Left lung (tissue), 10 donors: Measurements from ENCODE around the gene GRAMD2B. TPM values are rescaled to one million over a fixed set of nuclear protein-coding genes. Genes with fewer than 3 reads are reported as not detected.

Experiments
- ATAC-seq: fragments of 200-7000 bp; cut with Tn5 transposase; one replicate; pipeline ENCODE4 v1.9.1; 2020; ENCODE audit warnings: moderate library complexity
- DNase-seq, 4 donors: peaks; one replicate each; pipeline ENCODE4 v3.0.0-alpha.2; 2013 to 2020
- H3K27ac ChIP-seq, 2 donors: fragments of 200-600 bp; sonication (generic) in 1 of 2; one replicate each; pipeline versions ENCODE4 v1.5.0 to v1.8.0; 2020 to 2021
- H3K27me3 ChIP-seq, 2 donors: fragments of 200-600 bp; sonication (generic) in 1 of 2; one replicate each; pipeline versions ENCODE4 v1.5.0 to v1.8.0; 2020 to 2021
- H3K36me3 ChIP-seq, 2 donors: fragments of 200-600 bp; sonication (generic) in 1 of 2; one replicate each; pipeline versions ENCODE4 v1.5.0 to v1.8.0; 2020 to 2021
- H3K4me1 ChIP-seq, 2 donors: fragments of 200-600 bp; one replicate each; pipeline ENCODE4 v1.8.0; 2021
- H3K4me3 ChIP-seq, 2 donors: fragments of 200-600 bp; sonication (generic) in 1 of 2; one replicate each; pipeline versions ENCODE4 v1.5.0 to v1.8.0; 2020 to 2021; ENCODE audit warnings: mild to moderate bottlenecking in 1 of 2
- H3K9me3 ChIP-seq, 2 donors: fragments of 200-600 bp; sonication (generic) in 1 of 2; one replicate each; pipeline versions ENCODE4 v1.5.0 to v1.8.0; 2020 to 2021
- intact Hi-C, 2 donors: fragments of 100-400 bp; cut with DNase I; formaldehyde crosslinking; loops; one replicate each; pipeline versions ENCODE4 v1.11.2 to v1.14.2; 2022
- polyA plus RNA-seq, 6 donors: library from polyadenylated mRNA; unstranded; fragments of 120-200 nt; gene quantifications; one replicate each; pipeline ENCODE4 v1.2.1, GENCODE V29; 2013; ENCODE audit not compliant: insufficient read length in 6 of 6
- total RNA-seq, 2 donors: library from RNA; stranded (reverse); fragmentation: NEBNext Ultra II Directional; extraction: Animal tissue kit (Norgen Biotek cat#: 25700); gene quantifications; one replicate each; pipeline ENCODE4 v1.2.1, GENCODE V29; 2021
- TF ChIP-seq, protein P1 (sequence below), 2 donors: fragments of 200-600 bp; sonication (generic) in 1 of 2; IDR thresholded peaks; one replicate each; pipeline versions ENCODE4 v1.5.0 to v1.8.0; 2021; ENCODE audit warnings: antibody characterized with exemption in 2 of 2
- donor health status: DM: no; HTN: yes; CAD: no.
- donor health status: DM: no; HTN: no; CAD: no.

The GRAMD2B gene
- total and polyA plus RNA-seq, 8 donors: 9.8 to 19.2 (median 11.6) TPM

DNA sequence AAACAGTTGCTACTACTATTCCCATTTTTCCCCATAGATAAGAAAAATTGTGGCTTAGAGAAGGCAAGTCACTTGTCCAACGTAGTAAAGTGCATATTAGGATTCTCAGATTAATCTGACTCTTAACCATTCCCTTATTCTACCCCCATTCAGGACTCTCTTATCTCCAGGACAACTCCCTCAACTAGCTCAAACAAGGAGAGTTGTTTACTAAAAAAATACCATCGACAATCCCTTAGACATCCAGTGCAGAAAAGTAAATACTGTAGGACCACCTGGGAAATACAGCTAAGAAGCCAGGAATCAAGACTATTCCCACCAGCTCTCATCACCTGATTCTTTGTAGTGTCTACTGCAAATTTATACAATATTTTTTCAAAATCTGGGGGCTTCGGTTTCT is 9.4 kb upstream of the GRAMD2B start:
- H3K27me3 ChIP-seq: no peaks in the 10 kb centered on the region
- no peak overlapping the region for H3K4me3 ChIP-seq
- H3K9me3 ChIP-seq: no peaks in the 10 kb centered on the region
- no peaks in the 10 kb centered on the region for H3K36me3 ChIP-seq
- no peak overlapping the region for H3K27ac ChIP-seq
- intact Hi-C loops: no loop called here
- no peak for ATAC-seq
- peaks cover 6 to 9% of the 10 kb centered on the region in 2 donors for H3K4me1 ChIP-seq
- TF ChIP-seq, protein P1, sequence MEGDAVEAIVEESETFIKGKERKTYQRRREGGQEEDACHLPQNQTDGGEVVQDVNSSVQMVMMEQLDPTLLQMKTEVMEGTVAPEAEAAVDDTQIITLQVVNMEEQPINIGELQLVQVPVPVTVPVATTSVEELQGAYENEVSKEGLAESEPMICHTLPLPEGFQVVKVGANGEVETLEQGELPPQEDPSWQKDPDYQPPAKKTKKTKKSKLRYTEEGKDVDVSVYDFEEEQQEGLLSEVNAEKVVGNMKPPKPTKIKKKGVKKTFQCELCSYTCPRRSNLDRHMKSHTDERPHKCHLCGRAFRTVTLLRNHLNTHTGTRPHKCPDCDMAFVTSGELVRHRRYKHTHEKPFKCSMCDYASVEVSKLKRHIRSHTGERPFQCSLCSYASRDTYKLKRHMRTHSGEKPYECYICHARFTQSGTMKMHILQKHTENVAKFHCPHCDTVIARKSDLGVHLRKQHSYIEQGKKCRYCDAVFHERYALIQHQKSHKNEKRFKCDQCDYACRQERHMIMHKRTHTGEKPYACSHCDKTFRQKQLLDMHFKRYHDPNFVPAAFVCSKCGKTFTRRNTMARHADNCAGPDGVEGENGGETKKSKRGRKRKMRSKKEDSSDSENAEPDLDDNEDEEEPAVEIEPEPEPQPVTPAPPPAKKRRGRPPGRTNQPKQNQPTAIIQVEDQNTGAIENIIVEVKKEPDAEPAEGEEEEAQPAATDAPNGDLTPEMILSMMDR (IDR thresholded peaks at IDR 0.05): no peak
- no peak for DNase-seq

DNA sequence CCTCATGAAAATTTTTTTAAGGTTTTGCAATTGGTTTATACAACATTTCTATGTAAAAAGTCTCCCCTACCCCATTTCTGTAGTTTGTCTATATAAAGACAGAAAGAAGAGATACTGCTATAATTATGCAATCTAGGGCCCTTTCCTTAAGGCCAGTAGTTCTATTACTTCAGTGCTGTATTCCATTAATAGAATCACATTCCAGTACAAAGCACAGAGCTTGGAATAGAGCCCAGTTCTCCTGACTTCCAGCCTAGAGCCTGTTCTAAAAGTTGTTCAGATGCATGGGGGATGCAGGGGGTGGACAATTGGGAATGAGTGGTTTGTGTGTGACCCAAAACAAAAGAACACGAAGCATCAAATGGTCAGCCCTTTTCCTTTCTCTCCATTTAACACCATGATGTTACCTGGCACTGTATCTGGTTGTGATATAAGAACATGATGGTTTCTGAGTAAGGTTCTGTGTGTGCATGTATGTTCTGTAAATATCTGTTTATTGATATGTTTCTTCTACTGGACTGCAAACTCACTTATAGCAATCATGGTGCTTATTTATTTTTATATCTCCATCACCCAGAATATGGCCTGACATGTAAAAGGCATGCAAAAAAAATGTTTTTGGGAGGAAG is 8.2 kb upstream of the GRAMD2B start:
- H3K27me3 ChIP-seq: no peaks in the 10 kb centered on the region
- ATAC-seq: peak; percentile 89
- intact Hi-C loops: no loop called here
- no peaks in the 10 kb centered on the region for H3K9me3 ChIP-seq
- H3K4me3 ChIP-seq: no peak overlapping the region
- H3K27ac ChIP-seq: peak overlapping the region; percentile 5 to 20
- peak in 2 of 4 donors; percentile 53 to 67 for DNase-seq
- H3K4me1 ChIP-seq: peaks cover 6 to 9% of the 10 kb centered on the region in 2 donors
- TF ChIP-seq, protein P1 (IDR thresholded peaks at IDR 0.05): no peak
- H3K36me3 ChIP-seq: no peaks in the 10 kb centered on the region

DNA sequence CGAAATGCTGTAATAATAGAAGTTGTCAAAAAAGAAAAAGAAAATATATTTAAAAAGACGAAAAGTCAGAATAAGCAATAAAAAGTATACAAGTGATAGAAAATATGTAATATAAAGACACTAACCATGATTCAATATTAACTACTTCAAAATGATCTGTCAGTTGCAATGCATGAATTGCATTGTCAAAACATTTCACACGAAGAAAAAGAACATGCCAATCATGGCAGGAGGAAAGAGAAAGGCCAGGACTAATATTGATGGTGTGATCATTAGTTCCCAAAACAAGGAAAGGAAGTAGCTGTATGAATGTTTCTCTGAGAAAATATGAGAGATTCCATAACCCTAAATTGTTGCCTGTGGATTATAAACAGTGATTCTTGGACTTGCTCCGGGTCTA is 7.4 kb upstream of the GRAMD2B start:
- no peak for DNase-seq
- Histone ChIP-seq H3K4me3 (no peak overlapping the region), H3K36me3 (no peaks in the 10 kb centered on the region), H3K4me1 (peaks cover 6 to 9% of the 10 kb centered on the region in 2 donors), H3K9me3 (no peaks in the 10 kb centered on the region), H3K27me3 (no peaks in the 10 kb centered on the region), H3K27ac (peak overlapping the region; percentile 3 to 20)
- TF ChIP-seq, protein P1 (IDR thresholded peaks at IDR 0.05): no peak
- intact Hi-C loops: no loop called here
- no peak for ATAC-seq

DNA sequence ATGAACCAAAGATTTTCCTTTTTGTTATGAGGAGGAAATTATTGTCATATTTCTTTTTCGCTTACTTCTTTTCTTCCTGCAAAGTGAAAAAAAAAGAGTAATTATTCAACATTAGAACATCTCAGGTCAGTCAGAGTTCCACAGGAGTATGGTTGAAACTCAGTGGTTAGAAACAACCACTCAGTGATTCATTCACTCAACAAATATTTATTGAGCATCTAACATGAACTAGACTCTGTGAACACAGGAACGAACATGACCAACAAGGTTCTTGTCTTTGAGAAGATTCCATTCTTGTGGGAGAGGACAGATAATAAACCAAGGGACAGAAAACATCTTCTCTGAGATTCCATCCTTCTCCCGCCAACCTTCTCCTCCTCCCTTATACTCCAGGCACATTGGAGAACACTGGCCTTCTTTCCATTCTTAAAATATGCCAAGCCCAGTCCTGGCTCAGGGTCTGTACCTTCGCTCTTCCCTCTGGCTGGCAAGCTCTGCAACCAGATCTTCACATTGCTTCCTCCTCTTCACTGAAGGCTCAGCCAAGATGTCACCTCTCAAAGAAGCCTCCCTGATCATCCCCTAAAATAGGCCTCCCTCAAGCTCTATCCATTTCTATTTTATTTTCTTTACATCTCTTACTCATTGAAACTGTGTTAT is 6.8 kb upstream of the GRAMD2B start:
- TF ChIP-seq, protein P1 (IDR thresholded peaks at IDR 0.05): no peak
- Histone ChIP-seq H3K27ac (peak overlapping the region in 1 of 2 donors; percentile 3), H3K9me3 (no peaks in the 10 kb centered on the region), H3K4me1 (peaks cover 6 to 9% of the 10 kb centered on the region in 2 donors), H3K27me3 (no peaks in the 10 kb centered on the region), H3K36me3 (no peaks in the 10 kb centered on the region), H3K4me3 (no peak overlapping the region)
- DNase-seq (no peak), ATAC-seq (no peak)
- intact Hi-C loops: no loop called here

DNA sequence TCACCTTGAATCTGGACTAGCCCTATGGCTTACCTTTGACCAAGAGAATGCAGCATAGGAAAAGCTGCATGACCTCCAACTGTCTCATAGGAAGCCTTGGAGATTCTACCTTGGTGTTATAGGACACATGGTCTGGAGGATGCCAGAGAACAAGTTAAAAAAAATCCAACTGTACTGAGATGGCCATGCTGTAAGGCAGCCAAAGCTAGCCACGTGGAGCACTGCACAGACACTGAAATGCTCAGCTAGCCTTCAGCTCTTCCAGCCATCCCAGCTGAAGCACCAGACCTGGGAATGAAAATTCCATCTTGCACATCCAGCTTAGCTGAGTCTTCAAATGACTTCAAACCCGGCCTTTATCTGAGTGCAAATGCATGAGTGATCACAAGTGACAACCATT is 6.0 kb upstream of the GRAMD2B start:
- DNase-seq (no peak), ATAC-seq (no peak)
- peaks cover 6 to 9% of the 10 kb centered on the region in 2 donors for H3K4me1 ChIP-seq
- H3K27me3 ChIP-seq: no peaks in the 10 kb centered on the region
- H3K36me3 ChIP-seq: no peaks in the 10 kb centered on the region
- H3K9me3 ChIP-seq: no peaks in the 10 kb centered on the region
- TF ChIP-seq, protein P1 (IDR thresholded peaks at IDR 0.05): no peak
- H3K27ac ChIP-seq: no peak overlapping the region
- no peak overlapping the region for H3K4me3 ChIP-seq
- intact Hi-C loops: no loop called here
